HG02885 (cell line): Measurements from ENCODE around the gene C1orf35.

Experiments used
- ATAC-seq: cut with Tn5 transposase; IDR thresholded peaks from one replicate; pipeline ENCODE4 v1.9.1; 2021; ENCODE audit warnings: mild to moderate bottlenecking; ENCODE audit not compliant: unreplicated experiment, poor library complexity

Gene C1orf35

GRCh38 chr1:228143480-228144192 is 40.5 kb upstream of the C1orf35 start:
- no peak for ATAC-seq

GRCh38 chr1:228142701-228143136 is 39.6 kb upstream of the C1orf35 start:
- ATAC-seq: no peak

- no peak for ATAC-seq
Observed at GRCh38 chr1:228142155-228142691, 39.1 kb upstream of the C1orf35 start.

GRCh38 chr1:228141226-228142044 is 38.3 kb upstream of the C1orf35 start:
- no peak for ATAC-seq

GRCh38 chr1:228140724-228141225 is 37.6 kb upstream of the C1orf35 start:
- ATAC-seq: no peak

- ATAC-seq: peak; percentile 91
Observed at GRCh38 chr1:228139931-228140723, 37.0 kb upstream of the C1orf35 start, which contains the start of gene GUK1. GUK1 (plus strand) TSS chr1:228140279; CDS start chr1:228140303, 24 bp downstream.

- no peak for ATAC-seq
Observed at GRCh38 chr1:228139406-228139930, 36.3 kb upstream of the C1orf35 start.

GRCh38 chr1:228136901-228137300 is 33.8 kb upstream of the C1orf35 start:
- ATAC-seq: no peak

GRCh38 chr1:228134591-228134990 is 31.5 kb upstream of the C1orf35 start:
- ATAC-seq: no peak

GRCh38 chr1:228131766-228132165 is 28.6 kb upstream of the C1orf35 start:
- ATAC-seq: no peak

GRCh38 chr1:228125185-228125584 is 22.1 kb upstream of the C1orf35 start:
- ATAC-seq: no peak

GRCh38 chr1:228123505-228123904 is 20.4 kb upstream of the C1orf35 start:
- no peak for ATAC-seq

- ATAC-seq: no peak
Observed at GRCh38 chr1:228122921-228123441, 19.9 kb upstream of the C1orf35 start.

GRCh38 chr1:228120857-228121489 is 17.8 kb upstream of the C1orf35 start:
- ATAC-seq: no peak

- no peak for ATAC-seq
Observed at GRCh38 chr1:228120351-228120750, 17.2 kb upstream of the C1orf35 start.

- no peak for ATAC-seq
Observed at GRCh38 chr1:228118040-228118439, 14.9 kb upstream of the C1orf35 start.

GRCh38 chr1:228117335-228117734 is 14.2 kb upstream of the C1orf35 start:
- ATAC-seq: no peak

GRCh38 chr1:228114827-228115226 is 11.7 kb upstream of the C1orf35 start:
- ATAC-seq: no peak

GRCh38 chr1:228112617-228113016 is 9.5 kb upstream of the C1orf35 start:
- no peak for ATAC-seq
